Dermis microvascular lymphatic vessel endothelial cell (primary cell): Measurements from ENCODE around the gene ADPRS. TPM values are rescaled to one million over a fixed set of nuclear protein-coding genes. Genes with fewer than 3 reads are reported as not detected.

Experiments
- DNase-seq, 2 donors: peaks; one replicate each; pipeline versions ENCODE4 v3.0.0 to v3.0.0-alpha.2; 2010; ENCODE audit warnings: low read depth in 2 of 2
- total RNA-seq: library from RNA; depleted of rRNA; stranded (reverse); fragments of >200 nt; gene quantifications from 2 replicates; pipeline ENCODE4 v1.2.1, GENCODE V29; 2014

ADPRS gene
- 26.7 and 36.2 TPM in 2 replicates for total RNA-seq

GRCh38 chr1:36088577-36089392 is at the start of gene ADPRS:
Gene ADPRS (plus strand): TSS chr1:36088892. CDS start chr1:36088905, 13 bp downstream.
- DNase-seq, result peak; percentile 83 to 92

- no peak for DNase-seq
Measured at GRCh38 chr1:36040238-36040637, 48.5 kb upstream of the ADPRS start.

GRCh38 chr1:36051821-36052220 is 36.9 kb upstream of the ADPRS start:
- DNase-seq, result no peak

GRCh38 chr1:36053978-36054377 is 34.7 kb upstream of the ADPRS start:
- DNase-seq, result no peak

- no peak for DNase-seq
Measured at GRCh38 chr1:36055706-36056105, 33.0 kb upstream of the ADPRS start.

- no peak for DNase-seq
Measured at GRCh38 chr1:36062315-36062714, 26.4 kb upstream of the ADPRS start.

- DNase-seq, result no peak
Measured at GRCh38 chr1:36067871-36068270, 20.8 kb upstream of the ADPRS start.

- no peak for DNase-seq
Measured at GRCh38 chr1:36068866-36069265, 19.8 kb upstream of the ADPRS start.

GRCh38 chr1:36070349-36070748 is 18.3 kb upstream of the ADPRS start:
- no peak for DNase-seq

GRCh38 chr1:36076979-36077573 is 11.6 kb upstream of the ADPRS start:
- no peak for DNase-seq

GRCh38 chr1:36080236-36080635 is 8.5 kb upstream of the ADPRS start:
- no peak for DNase-seq

- DNase-seq, result no peak
Measured at GRCh38 chr1:36080801-36081200, 7.9 kb upstream of the ADPRS start.

GRCh38 chr1:36081926-36082485 is 6.7 kb upstream of the ADPRS start:
- DNase-seq, result no peak

GRCh38 chr1:36083219-36083618 is 5.5 kb upstream of the ADPRS start:
- DNase-seq, result no peak

- peak; percentile 40 to 64 for DNase-seq
Measured at GRCh38 chr1:36083635-36084496, 4.8 kb upstream of the ADPRS start, which contains the start of gene TEKT2. Gene TEKT2 (plus strand): TSS chr1:36084094. CDS start chr1:36084922, 828 bp downstream.

- peak in 1 of 2 donors; percentile 24 for DNase-seq
Measured at GRCh38 chr1:36084497-36085115, 4.1 kb upstream of the ADPRS start.

GRCh38 chr1:36085126-36085525 is 3.6 kb upstream of the ADPRS start:
- no peak for DNase-seq

- DNase-seq, result no peak
Measured at GRCh38 chr1:36085686-36086526, 2.8 kb upstream of the ADPRS start.

GRCh38 chr1:36086529-36087232 is 2.0 kb upstream of the ADPRS start:
- DNase-seq, result no peak
